H1 (cell line): ENCODE measurements around the gene KCNS3. TPM values are rescaled to one million over a fixed set of nuclear protein-coding genes. Genes with fewer than 3 reads are reported as not detected.

Source experiments
- ATF2 ChIP-seq: IDR thresholded peaks from 2 replicates; pipeline ENCODE4 v1.6.1; 2012; ENCODE audit warnings: low read length, inconsistent platforms
- TAF7 ChIP-seq: optimal IDR thresholded peaks from 2 replicates; pipeline ENCODE3; 2011; ENCODE audit warnings: low read depth, mild to moderate bottlenecking, inconsistent platforms, low read length, moderate library complexity, borderline replicate concordance
- ZNF274 ChIP-seq: IDR thresholded peaks from 2 replicates; pipeline ENCODE4 v1.7.0; 2012; ENCODE audit warnings: low read length, borderline replicate concordance; ENCODE audit errors: extremely low read depth
- polyA plus RNA-seq, 7 experiments: library from polyadenylated mRNA; depleted of rRNA in 3 of 7; stranded (reverse) in 5 of 7; unstranded in 2 of 7; fragments of >200 nt in 5 of 7; fragments of 200-250 nt in 2 of 7; gene quantifications; 1 replicate in 5 of 7; 2 replicates in 1 of 7; 4 replicates in 1 of 7; pipeline versions ENCODE4 v1.2.1 to v1.2.3, GENCODE V29; 2011 to 2013; ENCODE audit warnings: missing spikeins in 2 of 7, mixed read lengths in 2 of 7
- total RNA-seq: library from RNA; stranded (reverse); fragmentation: NEBNext Ultra II Directional; extraction: Animal tissue kit (Norgen Biotek cat#: 25700); gene quantifications from 2 replicates; pipeline ENCODE4 v1.2.1, GENCODE V29; 2021
- TF ChIP-seq, protein P1 (sequence below): fragments of 300-600 bp; sonication (generic); IDR thresholded peaks from 2 replicates; pipeline ENCODE4 v1.7.1; 2012; ENCODE audit warnings: low read length, moderate library complexity, mild to moderate bottlenecking, inconsistent platforms; ENCODE audit not compliant: insufficient replicate concordance

KCNS3 gene
- total and polyA plus RNA-seq, 2 of the 8 experiments (the other 6 are each of a cell fraction or from before 2014, with no cell fraction given), result 22.7 to 23.0 TPM

DNA sequence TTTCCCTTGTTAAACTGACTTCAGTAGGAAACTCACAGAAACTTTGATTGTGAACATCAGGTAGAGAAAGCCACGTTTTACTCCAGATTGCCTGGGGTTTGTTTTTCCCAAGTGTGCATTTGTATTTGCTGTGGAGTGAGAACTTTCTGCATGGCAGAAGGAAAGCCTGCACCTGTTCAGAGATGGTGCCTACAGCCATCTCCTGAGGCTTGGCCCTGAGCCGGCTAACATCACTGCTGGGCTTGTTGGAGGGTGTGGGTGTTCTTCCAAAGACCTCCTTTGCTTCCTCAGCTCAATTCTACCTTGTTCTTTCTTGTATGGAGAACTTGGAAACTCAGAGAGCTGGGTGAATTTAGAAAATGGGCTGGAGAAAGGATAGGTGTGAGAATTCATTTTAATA, 16.1 kb downstream of the KCNS3 start (continued):
- no peak for TF ChIP-seq ATF2
- TF ChIP-seq, protein P1, sequence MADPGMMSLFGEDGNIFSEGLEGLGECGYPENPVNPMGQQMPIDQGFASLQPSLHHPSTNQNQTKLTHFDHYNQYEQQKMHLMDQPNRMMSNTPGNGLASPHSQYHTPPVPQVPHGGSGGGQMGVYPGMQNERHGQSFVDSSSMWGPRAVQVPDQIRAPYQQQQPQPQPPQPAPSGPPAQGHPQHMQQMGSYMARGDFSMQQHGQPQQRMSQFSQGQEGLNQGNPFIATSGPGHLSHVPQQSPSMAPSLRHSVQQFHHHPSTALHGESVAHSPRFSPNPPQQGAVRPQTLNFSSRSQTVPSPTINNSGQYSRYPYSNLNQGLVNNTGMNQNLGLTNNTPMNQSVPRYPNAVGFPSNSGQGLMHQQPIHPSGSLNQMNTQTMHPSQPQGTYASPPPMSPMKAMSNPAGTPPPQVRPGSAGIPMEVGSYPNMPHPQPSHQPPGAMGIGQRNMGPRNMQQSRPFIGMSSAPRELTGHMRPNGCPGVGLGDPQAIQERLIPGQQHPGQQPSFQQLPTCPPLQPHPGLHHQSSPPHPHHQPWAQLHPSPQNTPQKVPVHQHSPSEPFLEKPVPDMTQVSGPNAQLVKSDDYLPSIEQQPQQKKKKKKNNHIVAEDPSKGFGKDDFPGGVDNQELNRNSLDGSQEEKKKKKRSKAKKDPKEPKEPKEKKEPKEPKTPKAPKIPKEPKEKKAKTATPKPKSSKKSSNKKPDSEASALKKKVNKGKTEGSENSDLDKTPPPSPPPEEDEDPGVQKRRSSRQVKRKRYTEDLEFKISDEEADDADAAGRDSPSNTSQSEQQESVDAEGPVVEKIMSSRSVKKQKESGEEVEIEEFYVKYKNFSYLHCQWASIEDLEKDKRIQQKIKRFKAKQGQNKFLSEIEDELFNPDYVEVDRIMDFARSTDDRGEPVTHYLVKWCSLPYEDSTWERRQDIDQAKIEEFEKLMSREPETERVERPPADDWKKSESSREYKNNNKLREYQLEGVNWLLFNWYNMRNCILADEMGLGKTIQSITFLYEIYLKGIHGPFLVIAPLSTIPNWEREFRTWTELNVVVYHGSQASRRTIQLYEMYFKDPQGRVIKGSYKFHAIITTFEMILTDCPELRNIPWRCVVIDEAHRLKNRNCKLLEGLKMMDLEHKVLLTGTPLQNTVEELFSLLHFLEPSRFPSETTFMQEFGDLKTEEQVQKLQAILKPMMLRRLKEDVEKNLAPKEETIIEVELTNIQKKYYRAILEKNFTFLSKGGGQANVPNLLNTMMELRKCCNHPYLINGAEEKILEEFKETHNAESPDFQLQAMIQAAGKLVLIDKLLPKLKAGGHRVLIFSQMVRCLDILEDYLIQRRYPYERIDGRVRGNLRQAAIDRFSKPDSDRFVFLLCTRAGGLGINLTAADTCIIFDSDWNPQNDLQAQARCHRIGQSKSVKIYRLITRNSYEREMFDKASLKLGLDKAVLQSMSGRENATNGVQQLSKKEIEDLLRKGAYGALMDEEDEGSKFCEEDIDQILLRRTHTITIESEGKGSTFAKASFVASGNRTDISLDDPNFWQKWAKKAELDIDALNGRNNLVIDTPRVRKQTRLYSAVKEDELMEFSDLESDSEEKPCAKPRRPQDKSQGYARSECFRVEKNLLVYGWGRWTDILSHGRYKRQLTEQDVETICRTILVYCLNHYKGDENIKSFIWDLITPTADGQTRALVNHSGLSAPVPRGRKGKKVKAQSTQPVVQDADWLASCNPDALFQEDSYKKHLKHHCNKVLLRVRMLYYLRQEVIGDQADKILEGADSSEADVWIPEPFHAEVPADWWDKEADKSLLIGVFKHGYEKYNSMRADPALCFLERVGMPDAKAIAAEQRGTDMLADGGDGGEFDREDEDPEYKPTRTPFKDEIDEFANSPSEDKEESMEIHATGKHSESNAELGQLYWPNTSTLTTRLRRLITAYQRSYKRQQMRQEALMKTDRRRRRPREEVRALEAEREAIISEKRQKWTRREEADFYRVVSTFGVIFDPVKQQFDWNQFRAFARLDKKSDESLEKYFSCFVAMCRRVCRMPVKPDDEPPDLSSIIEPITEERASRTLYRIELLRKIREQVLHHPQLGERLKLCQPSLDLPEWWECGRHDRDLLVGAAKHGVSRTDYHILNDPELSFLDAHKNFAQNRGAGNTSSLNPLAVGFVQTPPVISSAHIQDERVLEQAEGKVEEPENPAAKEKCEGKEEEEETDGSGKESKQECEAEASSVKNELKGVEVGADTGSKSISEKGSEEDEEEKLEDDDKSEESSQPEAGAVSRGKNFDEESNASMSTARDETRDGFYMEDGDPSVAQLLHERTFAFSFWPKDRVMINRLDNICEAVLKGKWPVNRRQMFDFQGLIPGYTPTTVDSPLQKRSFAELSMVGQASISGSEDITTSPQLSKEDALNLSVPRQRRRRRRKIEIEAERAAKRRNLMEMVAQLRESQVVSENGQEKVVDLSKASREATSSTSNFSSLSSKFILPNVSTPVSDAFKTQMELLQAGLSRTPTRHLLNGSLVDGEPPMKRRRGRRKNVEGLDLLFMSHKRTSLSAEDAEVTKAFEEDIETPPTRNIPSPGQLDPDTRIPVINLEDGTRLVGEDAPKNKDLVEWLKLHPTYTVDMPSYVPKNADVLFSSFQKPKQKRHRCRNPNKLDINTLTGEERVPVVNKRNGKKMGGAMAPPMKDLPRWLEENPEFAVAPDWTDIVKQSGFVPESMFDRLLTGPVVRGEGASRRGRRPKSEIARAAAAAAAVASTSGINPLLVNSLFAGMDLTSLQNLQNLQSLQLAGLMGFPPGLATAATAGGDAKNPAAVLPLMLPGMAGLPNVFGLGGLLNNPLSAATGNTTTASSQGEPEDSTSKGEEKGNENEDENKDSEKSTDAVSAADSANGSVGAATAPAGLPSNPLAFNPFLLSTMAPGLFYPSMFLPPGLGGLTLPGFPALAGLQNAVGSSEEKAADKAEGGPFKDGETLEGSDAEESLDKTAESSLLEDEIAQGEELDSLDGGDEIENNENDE, result no peak
- TF ChIP-seq ZNF274, result no peak
- TF ChIP-seq TAF7, result no peak
